SK-N-SH (cell line): Measurements from ENCODE around the gene FOXP1. TPM values are rescaled to one million over a fixed set of nuclear protein-coding genes. Genes with fewer than 3 reads are reported as not detected.

Experiments
- CTCF ChIA-PET: fragments of 300-600, 350-600 bp; formaldehyde crosslinking; extraction: SDS; loops from one replicate; lab custom pipeline; 2021; lab: Yijun Ruan, JAX
- POLR2A ChIA-PET: fragments of 350-600 bp; sonication (Branson Sonifier 250); formaldehyde crosslinking; extraction: SDS; loops from one replicate; lab custom pipeline; 2020; ENCODE audit warnings: antibody characterized with exemption, inconsistent platforms; lab: Yijun Ruan, JAX
- DNase-seq: peaks from one replicate; pipeline ENCODE4 v3.0.0; 2012
- H2AFZ ChIP-seq: fragments of 200-600 bp; sonication (generic); 2 replicates; pipeline ENCODE4 v1.8.1; 2016; ENCODE audit warnings: antibody characterized with exemption, mild to moderate bottlenecking, low read depth
- H3F3A ChIP-seq: fragments of 200-600 bp; sonication (generic); replicated peaks from 2 replicates; pipeline ENCODE3; 2016; ENCODE audit warnings: antibody characterized with exemption, mild to moderate bottlenecking; ENCODE audit not compliant: insufficient read depth
- H3K27ac ChIP-seq, 2 experiments: fragments of 200-500 bp in 1 of 2; fragments of 200-600 bp in 1 of 2; sonication (Bioruptor generic) in 1 of 2; sonication (generic), shearing (Covaris generic) in 1 of 2; 2 replicates each; pipeline versions ENCODE4 v1.5.1 to v1.6.1; 2014 to 2016; ENCODE audit warnings: low read depth in 2 of 2, inconsistent platforms in 1 of 2, low read length in 1 of 2, mild to moderate bottlenecking in 1 of 2, mixed read lengths in 1 of 2
- H3K27me3 ChIP-seq: fragments of 200-600 bp; sonication (generic), shearing (Covaris generic); 2 replicates; pipeline ENCODE4 v1.6.1; 2016; ENCODE audit warnings: mixed run types; ENCODE audit not compliant: insufficient read depth
- H3K36me3 ChIP-seq, 2 experiments: fragments of 200-500 bp in 1 of 2; fragments of 200-600 bp in 1 of 2; sonication (Bioruptor generic) in 1 of 2; sonication (generic) in 1 of 2; replicated peaks in 1 of 2; 2 replicates each; pipeline versions ENCODE3 to v1.5.1; 2014 to 2016; ENCODE audit warnings: low read length in 1 of 2, mild to moderate bottlenecking in 1 of 2; ENCODE audit not compliant: insufficient read depth in 2 of 2, control insufficient read depth in 1 of 2
- H3K4me1 ChIP-seq, 2 experiments: fragments of 200-500 bp in 1 of 2; fragments of 200-600 bp in 1 of 2; sonication (Bioruptor generic) in 1 of 2; sonication (generic), shearing (Covaris generic) in 1 of 2; 2 replicates each; pipeline versions ENCODE4 v1.5.1 to v1.6.1; 2014 to 2016; ENCODE audit warnings: low read depth in 1 of 2, low read length in 1 of 2, mixed run types in 1 of 2; ENCODE audit not compliant: insufficient read depth in 2 of 2, control insufficient read depth in 1 of 2
- H3K4me2 ChIP-seq: fragments of 200-600 bp; sonication (generic), shearing (Covaris generic); 2 replicates; pipeline ENCODE4 v1.6.1; 2017; ENCODE audit warnings: mixed run types
- H3K4me3 ChIP-seq, 2 experiments: fragments of 200-500 bp in 1 of 2; fragments of 200-600 bp in 1 of 2; sonication (Bioruptor generic) in 1 of 2; sonication (generic), shearing (Covaris generic) in 1 of 2; 2 replicates each; pipeline versions ENCODE4 v1.5.1 to v1.8.1; 2014 to 2016; ENCODE audit warnings: low read depth in 2 of 2, inconsistent platforms in 1 of 2, low read length in 1 of 2, mild to moderate bottlenecking in 1 of 2, mixed read lengths in 1 of 2, moderate library complexity in 1 of 2
- H3K79me2 ChIP-seq: fragments of 200-600 bp; sonication (generic); 2 replicates; pipeline ENCODE4 v1.8.1; 2017; ENCODE audit warnings: mild to moderate bottlenecking; ENCODE audit not compliant: insufficient read depth
- H3K9ac ChIP-seq: fragments of 200-600 bp; sonication (generic); 2 replicates; pipeline ENCODE4 v1.6.1; 2017; ENCODE audit warnings: mixed run types
- H3K9me2 ChIP-seq: fragments of 200-600 bp; sonication (generic); 2 replicates; pipeline ENCODE4 v1.6.1; 2017; ENCODE audit warnings: mixed run types
- H3K9me3 ChIP-seq: fragments of 200-600 bp; sonication (generic); 2 replicates; pipeline ENCODE4 v1.6.1; 2017; ENCODE audit warnings: mixed run types, mild to moderate bottlenecking, moderate library complexity
- H4K20me1 ChIP-seq: fragments of 200-600 bp; sonication (generic); 2 replicates; pipeline ENCODE4 v1.6.1; 2017; ENCODE audit warnings: mild to moderate bottlenecking, mixed run types; ENCODE audit not compliant: insufficient read depth
- EP300 ChIP-seq, 2 experiments: IDR thresholded peaks; 2 replicates each; pipeline versions ENCODE4 v1.4.0 to v1.6.1; 2012; ENCODE audit warnings: borderline replicate concordance in 1 of 2, low read depth in 1 of 2, low read length in 1 of 2
- FOSL2 ChIP-seq: IDR thresholded peaks from 2 replicates; pipeline ENCODE4 v1.4.0; 2012; ENCODE audit warnings: low read depth, mild to moderate bottlenecking, moderate library complexity, borderline replicate concordance
- MEF2A ChIP-seq: IDR thresholded peaks from 2 replicates; pipeline ENCODE4 v1.4.0; 2012; ENCODE audit warnings: low read depth, borderline replicate concordance
- MXI1 ChIP-seq: IDR thresholded peaks from 2 replicates; pipeline ENCODE4 v1.6.1; 2012; ENCODE audit warnings: mild to moderate bottlenecking, low read depth, low read length, improper control_type of control experiment
- NRF1 ChIP-seq: IDR thresholded peaks from 2 replicates; pipeline ENCODE4 v1.6.1; 2012; ENCODE audit warnings: low read depth, mild to moderate bottlenecking, low read length
- RCOR1 ChIP-seq: fragments of 150-350 bp; IDR thresholded peaks from 2 replicates; pipeline ENCODE4 v1.6.1; 2017; ENCODE audit warnings: antibody characterized with exemption, low read length
- RFX5 ChIP-seq: IDR thresholded peaks from 2 replicates; pipeline ENCODE4 v1.6.1; 2012; ENCODE audit warnings: mild to moderate bottlenecking, improper control_type of control experiment, low read length
- SIN3A ChIP-seq: IDR thresholded peaks from 2 replicates; pipeline ENCODE4 v1.6.1; 2012; ENCODE audit warnings: low read depth, mild to moderate bottlenecking, low read length, moderate library complexity, borderline replicate concordance
- TAF1 ChIP-seq: IDR thresholded peaks from 2 replicates; pipeline ENCODE4 v1.6.1; 2012; ENCODE audit warnings: low read depth, mild to moderate bottlenecking, low read length, moderate library complexity, borderline replicate concordance
- TCF12 ChIP-seq: IDR thresholded peaks from 2 replicates; pipeline ENCODE4 v1.4.0; 2012
- YY1 ChIP-seq: IDR thresholded peaks from 2 replicates; pipeline ENCODE4 v1.4.0; 2012; ENCODE audit warnings: low read depth, mild to moderate bottlenecking
- WGBS: methylation state at CpG from one replicate; pipeline ENCODE4 v1.1.6; 2017; ENCODE audit warnings: low lambda C conversion rate; 5-methylcytosine and 5-hydroxymethylcytosine counted together
- polyA plus RNA-seq, 3 experiments: library from polyadenylated mRNA; depleted of rRNA; stranded (reverse); fragments of >200 nt; gene quantifications; 2 replicates each; pipeline ENCODE4 v1.2.3, GENCODE V29; 2012
- TF ChIP-seq, protein P1 (sequence below): fragments of 150-350 bp; IDR thresholded peaks from 2 replicates; pipeline ENCODE4 v1.6.1; 2017; ENCODE audit warnings: antibody characterized with exemption, low read length, low read depth, borderline replicate concordance
- TF ChIP-seq, protein P2 (sequence below): fragments of 150-350 bp; IDR thresholded peaks from 2 replicates; pipeline ENCODE4 v1.6.1; 2016; ENCODE audit warnings: mild to moderate bottlenecking, low read depth, low read length
- TF ChIP-seq, protein P3 (sequence below): IDR thresholded peaks from 2 replicates; pipeline ENCODE4 v1.6.1; 2012; ENCODE audit warnings: mild to moderate bottlenecking, low read depth, low read length, moderate library complexity
- TF ChIP-seq, protein P4 (sequence below): IDR thresholded peaks from 2 replicates; pipeline ENCODE4 v1.4.0; 2012; ENCODE audit warnings: low read depth

FOXP1 gene
- polyA plus RNA-seq, 1 of the 3 experiments (the other 2 are of a cell fraction), result 8.8 TPM

DNA sequence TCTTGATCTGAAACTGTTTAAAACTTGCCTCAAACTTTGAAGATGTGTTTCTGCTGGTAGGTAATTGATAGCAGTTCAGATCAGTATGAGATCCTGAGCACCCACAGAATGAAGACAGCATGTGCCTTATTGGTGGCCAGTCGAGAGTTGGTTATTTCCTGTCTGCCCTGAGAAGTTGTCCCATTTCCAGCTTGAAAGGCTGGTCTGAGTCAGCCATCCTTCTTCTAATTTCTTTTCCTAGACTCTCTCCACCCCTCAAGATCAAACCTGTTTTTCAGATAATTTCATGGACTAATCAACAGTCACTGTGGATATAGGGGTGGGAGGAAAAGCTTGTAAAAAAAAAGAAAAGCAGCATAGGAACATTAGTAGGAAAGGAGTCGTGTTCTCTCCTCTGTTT is 464.4 kb downstream of the FOXP1 start:
- ChIA-PET CTCF (interaction anchor here (0.8 to 1.1 kb wide), 2 partner anchors 22 to 569 kb away, joined by 3 read pairs; no protein-coding TSS in a partner anchor), POLR2A (no interaction called here)
- Histone ChIP-seq H3K4me3 (no peak overlapping the region), H3K9me3 (no peaks in the 10 kb centered on the region), H3K79me2 (peaks cover 41% of the 10 kb centered on the region), H2AFZ (no peak overlapping the region), H3K27ac (peak overlapping the region in 1 of 2 experiments; percentile 72; a peak in 2 of 4 replicates), H3F3A (peaks cover 25% of the 10 kb centered on the region), H3K27me3 (no peaks in the 10 kb centered on the region), H3K36me3 (no peaks in the 10 kb centered on the region), H4K20me1 (no peaks in the 10 kb centered on the region), H3K4me2 (no peak overlapping the region), H3K9ac (no peak overlapping the region), H3K4me1 (peaks cover 2 to 23% of the 10 kb centered on the region in 2 experiments), H3K9me2 (no peaks in the 10 kb centered on the region)
- 73% methylated on average over 2 of the region's 2 CpGs for WGBS
- TF ChIP-seq, protein P1, sequence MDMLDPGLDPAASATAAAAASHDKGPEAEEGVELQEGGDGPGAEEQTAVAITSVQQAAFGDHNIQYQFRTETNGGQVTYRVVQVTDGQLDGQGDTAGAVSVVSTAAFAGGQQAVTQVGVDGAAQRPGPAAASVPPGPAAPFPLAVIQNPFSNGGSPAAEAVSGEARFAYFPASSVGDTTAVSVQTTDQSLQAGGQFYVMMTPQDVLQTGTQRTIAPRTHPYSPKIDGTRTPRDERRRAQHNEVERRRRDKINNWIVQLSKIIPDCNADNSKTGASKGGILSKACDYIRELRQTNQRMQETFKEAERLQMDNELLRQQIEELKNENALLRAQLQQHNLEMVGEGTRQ, result no peak
- no peak for TF ChIP-seq YY1
- TF ChIP-seq SIN3A, result no peak
- no peak for TF ChIP-seq FOSL2
- no peak for TF ChIP-seq TAF1
- no peak for TF ChIP-seq NRF1
- TF ChIP-seq RCOR1, result no peak
- TF ChIP-seq EP300 (IDR thresholded peaks at IDR 0.05; ENCODE audit: borderline replicate concordance in 1 of 2, low read depth in 1 of 2, low read length in 1 of 2), result no peak
- TF ChIP-seq, protein P2, sequence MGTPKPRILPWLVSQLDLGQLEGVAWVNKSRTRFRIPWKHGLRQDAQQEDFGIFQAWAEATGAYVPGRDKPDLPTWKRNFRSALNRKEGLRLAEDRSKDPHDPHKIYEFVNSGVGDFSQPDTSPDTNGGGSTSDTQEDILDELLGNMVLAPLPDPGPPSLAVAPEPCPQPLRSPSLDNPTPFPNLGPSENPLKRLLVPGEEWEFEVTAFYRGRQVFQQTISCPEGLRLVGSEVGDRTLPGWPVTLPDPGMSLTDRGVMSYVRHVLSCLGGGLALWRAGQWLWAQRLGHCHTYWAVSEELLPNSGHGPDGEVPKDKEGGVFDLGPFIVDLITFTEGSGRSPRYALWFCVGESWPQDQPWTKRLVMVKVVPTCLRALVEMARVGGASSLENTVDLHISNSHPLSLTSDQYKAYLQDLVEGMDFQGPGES, result no peak
- TF ChIP-seq MEF2A, result no peak
- TF ChIP-seq MXI1, result no peak
- DNase-seq, result no peak

DNA sequence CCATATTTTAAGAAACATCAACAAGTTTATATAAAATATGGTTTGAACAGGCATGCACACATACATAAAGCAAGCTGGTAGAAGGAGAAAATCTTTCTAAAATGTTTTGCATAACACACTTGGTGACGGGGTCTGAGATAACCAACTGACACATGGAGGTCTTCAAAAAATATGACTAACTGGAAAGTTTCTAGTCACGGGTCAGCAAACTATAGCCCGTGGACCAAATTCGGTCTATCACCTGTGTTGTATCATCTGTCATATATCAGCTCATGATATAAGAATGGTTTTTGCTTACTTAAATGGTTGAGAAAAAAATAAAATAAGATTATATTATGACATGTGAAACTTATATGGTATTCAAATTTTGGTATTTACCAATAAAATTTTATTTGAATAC is 465.1 kb downstream of the FOXP1 start:
- 0 out of 2 replicates have a peak overlapping the region, but pooled peaks have one; percentile 25 for H3K4me2 ChIP-seq
- CTCF ChIA-PET, result interaction anchor here (0.8 to 1.1 kb wide), 2 partner anchors 23 to 568 kb away, joined by 3 read pairs; no protein-coding TSS in a partner anchor
- POLR2A ChIA-PET, result no interaction called here

More for the DNA sequence above, 465.1 kb downstream of the FOXP1 start:
- Histone ChIP-seq H3K4me1 (peaks cover 2 to 23% of the 10 kb centered on the region in 2 experiments), H3K79me2 (peaks cover 43% of the 10 kb centered on the region; the same call in 1 of the 2 replicates), H3K36me3 (no peaks in the 10 kb centered on the region), H2AFZ (no peak overlapping the region), H3K9ac (no peak overlapping the region), H3K27me3 (no peaks in the 10 kb centered on the region), H4K20me1 (no peaks in the 10 kb centered on the region), H3F3A (peaks cover 23% of the 10 kb centered on the region), H3K9me3 (no peaks in the 10 kb centered on the region), H3K9me2 (no peaks in the 10 kb centered on the region), H3K27ac (peak overlapping the region in 1 of 2 experiments; percentile 72; a peak in 2 of 4 replicates), H3K4me3 (no peak overlapping the region)
- 96% methylated on average over 4 of the region's 4 CpGs for WGBS
- TF ChIP-seq, protein P3, sequence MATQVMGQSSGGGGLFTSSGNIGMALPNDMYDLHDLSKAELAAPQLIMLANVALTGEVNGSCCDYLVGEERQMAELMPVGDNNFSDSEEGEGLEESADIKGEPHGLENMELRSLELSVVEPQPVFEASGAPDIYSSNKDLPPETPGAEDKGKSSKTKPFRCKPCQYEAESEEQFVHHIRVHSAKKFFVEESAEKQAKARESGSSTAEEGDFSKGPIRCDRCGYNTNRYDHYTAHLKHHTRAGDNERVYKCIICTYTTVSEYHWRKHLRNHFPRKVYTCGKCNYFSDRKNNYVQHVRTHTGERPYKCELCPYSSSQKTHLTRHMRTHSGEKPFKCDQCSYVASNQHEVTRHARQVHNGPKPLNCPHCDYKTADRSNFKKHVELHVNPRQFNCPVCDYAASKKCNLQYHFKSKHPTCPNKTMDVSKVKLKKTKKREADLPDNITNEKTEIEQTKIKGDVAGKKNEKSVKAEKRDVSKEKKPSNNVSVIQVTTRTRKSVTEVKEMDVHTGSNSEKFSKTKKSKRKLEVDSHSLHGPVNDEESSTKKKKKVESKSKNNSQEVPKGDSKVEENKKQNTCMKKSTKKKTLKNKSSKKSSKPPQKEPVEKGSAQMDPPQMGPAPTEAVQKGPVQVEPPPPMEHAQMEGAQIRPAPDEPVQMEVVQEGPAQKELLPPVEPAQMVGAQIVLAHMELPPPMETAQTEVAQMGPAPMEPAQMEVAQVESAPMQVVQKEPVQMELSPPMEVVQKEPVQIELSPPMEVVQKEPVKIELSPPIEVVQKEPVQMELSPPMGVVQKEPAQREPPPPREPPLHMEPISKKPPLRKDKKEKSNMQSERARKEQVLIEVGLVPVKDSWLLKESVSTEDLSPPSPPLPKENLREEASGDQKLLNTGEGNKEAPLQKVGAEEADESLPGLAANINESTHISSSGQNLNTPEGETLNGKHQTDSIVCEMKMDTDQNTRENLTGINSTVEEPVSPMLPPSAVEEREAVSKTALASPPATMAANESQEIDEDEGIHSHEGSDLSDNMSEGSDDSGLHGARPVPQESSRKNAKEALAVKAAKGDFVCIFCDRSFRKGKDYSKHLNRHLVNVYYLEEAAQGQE, result no peak
- TF ChIP-seq, protein P4, sequence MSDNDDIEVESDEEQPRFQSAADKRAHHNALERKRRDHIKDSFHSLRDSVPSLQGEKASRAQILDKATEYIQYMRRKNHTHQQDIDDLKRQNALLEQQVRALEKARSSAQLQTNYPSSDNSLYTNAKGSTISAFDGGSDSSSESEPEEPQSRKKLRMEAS, result no peak
- TF ChIP-seq RFX5, result no peak
- no peak for TF ChIP-seq MEF2A
- no peak for TF ChIP-seq MXI1
- no peak for TF ChIP-seq FOSL2
- no peak for TF ChIP-seq YY1
- no peak for TF ChIP-seq TCF12
- no peak for TF ChIP-seq EP300 (IDR thresholded peaks at IDR 0.05; ENCODE audit: borderline replicate concordance in 1 of 2, low read depth in 1 of 2, low read length in 1 of 2)
- TF ChIP-seq NRF1, result no peak
- no peak for DNase-seq
